Measurements from ENCODE around the gene PTPN1. TPM values are rescaled to one million over a fixed set of nuclear protein-coding genes. Genes with fewer than 3 reads are reported as not detected.

Gene PTPN1
- total and polyA plus RNA-seq, 3 donors from 2014 or later = 42.0 to 44.3 (median 44.0) TPM

DNA sequence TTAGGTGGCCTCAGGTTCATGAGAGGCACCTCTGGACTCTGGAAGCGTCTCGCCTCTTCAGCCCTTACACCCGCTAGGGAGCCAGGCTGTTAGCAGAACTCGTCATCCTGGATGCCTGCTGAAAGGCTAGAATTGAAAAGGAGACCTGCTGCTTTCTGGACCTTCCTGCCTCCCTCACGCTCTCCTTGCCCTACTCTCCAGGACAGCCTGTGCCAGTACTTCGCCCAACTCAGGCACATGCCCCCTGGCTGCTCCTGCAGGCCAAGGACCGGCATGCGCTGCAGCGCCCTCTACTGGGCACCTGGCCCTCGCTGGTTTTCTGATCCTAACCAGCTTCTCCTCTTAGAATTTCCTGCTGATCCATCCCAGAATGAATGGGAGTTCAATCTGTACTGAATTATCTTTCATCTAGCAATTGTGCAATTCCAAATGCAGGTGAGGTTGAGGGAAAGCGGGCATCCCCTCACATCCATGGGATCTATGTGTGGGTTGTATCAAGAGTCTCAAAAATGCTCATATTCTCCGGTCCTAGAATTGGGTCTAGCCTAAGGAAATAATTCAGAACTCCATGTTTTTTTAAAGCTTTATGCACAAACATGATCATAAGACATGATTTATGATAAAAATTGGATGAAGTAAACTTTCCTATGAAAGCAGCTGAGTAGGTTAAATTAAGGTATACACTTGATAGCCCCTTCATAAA lies 78.0 kb downstream of the PTPN1 start:
- WGBS, 2 donors = 71 to 78% methylated on average over 12 of the region's 12 CpGs
- peak; percentile 83 for DNase-seq
- H3K4me3 ChIP-seq = no peak overlapping the region
- H3K9me3 ChIP-seq = no peaks in the 10 kb centered on the region
- no peaks in the 10 kb centered on the region for H3K27me3 ChIP-seq
- peaks cover 8% of the 10 kb centered on the region for H3K4me1 ChIP-seq
- intact Hi-C loops (cut with DNase I; ENCODE audit: low total_unique reads) = no loop called here
- no peak overlapping the region for H3K27ac ChIP-seq
- no peak for TF ChIP-seq POLR2A (IDR thresholded peaks at IDR 0.05)
- TF ChIP-seq, protein P1, sequence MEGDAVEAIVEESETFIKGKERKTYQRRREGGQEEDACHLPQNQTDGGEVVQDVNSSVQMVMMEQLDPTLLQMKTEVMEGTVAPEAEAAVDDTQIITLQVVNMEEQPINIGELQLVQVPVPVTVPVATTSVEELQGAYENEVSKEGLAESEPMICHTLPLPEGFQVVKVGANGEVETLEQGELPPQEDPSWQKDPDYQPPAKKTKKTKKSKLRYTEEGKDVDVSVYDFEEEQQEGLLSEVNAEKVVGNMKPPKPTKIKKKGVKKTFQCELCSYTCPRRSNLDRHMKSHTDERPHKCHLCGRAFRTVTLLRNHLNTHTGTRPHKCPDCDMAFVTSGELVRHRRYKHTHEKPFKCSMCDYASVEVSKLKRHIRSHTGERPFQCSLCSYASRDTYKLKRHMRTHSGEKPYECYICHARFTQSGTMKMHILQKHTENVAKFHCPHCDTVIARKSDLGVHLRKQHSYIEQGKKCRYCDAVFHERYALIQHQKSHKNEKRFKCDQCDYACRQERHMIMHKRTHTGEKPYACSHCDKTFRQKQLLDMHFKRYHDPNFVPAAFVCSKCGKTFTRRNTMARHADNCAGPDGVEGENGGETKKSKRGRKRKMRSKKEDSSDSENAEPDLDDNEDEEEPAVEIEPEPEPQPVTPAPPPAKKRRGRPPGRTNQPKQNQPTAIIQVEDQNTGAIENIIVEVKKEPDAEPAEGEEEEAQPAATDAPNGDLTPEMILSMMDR (IDR thresholded peaks at IDR 0.05) = peak; percentile 66 to 83 (median 82)
- no peaks in the 10 kb centered on the region for H3K36me3 ChIP-seq (ENCODE audit: low read depth, missing control alignments)

DNA sequence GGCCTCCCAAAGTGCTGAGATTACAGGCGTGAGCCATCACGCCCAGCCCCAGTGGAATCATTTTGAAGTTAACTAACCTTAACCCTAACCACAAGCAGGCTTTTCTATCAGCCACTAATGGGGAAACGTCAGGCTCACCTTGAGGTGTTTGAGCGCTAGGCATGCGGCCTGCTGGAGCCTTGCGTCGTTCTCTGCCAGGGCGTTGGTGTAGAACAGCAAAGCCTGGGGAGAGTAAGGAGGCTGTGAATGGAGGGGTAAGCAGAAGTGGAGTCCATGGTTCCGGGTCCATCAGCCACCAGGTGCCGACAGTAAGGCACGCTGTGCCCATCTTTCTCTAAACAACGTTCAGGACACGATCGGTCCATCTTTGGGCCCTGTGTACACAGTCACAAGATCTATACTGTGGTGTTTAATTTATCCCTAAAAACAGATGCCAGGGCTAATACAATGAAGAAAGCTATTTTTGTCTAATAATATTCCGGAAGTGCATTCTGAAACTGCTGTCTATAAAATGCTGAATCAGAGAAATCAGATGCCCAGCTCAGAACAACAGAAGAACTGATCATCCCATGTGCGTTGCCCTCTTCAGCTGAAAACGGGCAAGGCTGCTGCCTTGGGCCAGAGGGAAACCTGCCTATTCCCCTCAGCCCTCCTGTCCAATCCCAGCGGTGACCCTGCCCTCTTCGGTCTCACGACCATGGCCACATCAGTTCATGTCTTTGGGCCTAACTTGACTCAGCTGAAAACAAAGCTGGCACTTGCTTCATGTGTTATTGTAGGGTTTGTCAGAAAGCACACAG lies 79.6 kb downstream of the PTPN1 start:
- Histone ChIP-seq H3K27ac (no peak overlapping the region), H3K9me3 (no peaks in the 10 kb centered on the region), H3K4me1 (peaks cover 8% of the 10 kb centered on the region), H3K27me3 (no peaks in the 10 kb centered on the region), H3K4me3 (no peak overlapping the region), H3K36me3 (ENCODE audit: low read depth, missing control alignments) (no peaks in the 10 kb centered on the region)
- no peak for DNase-seq
- no peak for TF ChIP-seq POLR2A (IDR thresholded peaks at IDR 0.05)
- TF ChIP-seq, protein P1 (IDR thresholded peaks at IDR 0.05) = no peak
- 92 to 93% methylated on average over 20 of the region's 20 CpGs for WGBS, 2 donors
- intact Hi-C loops (cut with DNase I; ENCODE audit: low total_unique reads) = no loop called here

DNA sequence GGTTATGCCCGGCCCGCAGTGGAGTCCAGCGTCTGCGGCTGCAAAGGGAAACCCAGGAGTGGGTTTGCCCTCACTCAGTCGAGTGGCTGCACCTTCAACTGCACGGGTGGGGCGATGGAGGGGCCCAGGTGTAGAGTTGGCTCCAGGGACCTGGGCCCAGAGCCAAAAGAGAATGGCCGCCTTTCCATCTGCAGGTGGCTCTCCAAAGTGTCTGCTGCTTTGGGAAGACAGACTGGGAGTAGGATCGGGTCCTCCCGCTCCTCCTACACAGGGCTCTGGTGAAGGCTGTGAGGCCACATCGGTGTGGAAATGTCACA lies 80.1 kb downstream of the PTPN1 start:
- peaks cover 8% of the 10 kb centered on the region for H3K4me1 ChIP-seq
- no peak overlapping the region for H3K27ac ChIP-seq
- H3K27me3 ChIP-seq = no peaks in the 10 kb centered on the region
- H3K4me3 ChIP-seq = no peak overlapping the region
- no peaks in the 10 kb centered on the region for H3K36me3 ChIP-seq (ENCODE audit: low read depth, missing control alignments)
- H3K9me3 ChIP-seq = no peaks in the 10 kb centered on the region
- no peak for DNase-seq
- 89 to 99% methylated on average over 9 to 11 of the region's 11 CpGs for WGBS, 2 donors
- intact Hi-C loops (cut with DNase I; ENCODE audit: low total_unique reads) = no loop called here
- no peak for TF ChIP-seq POLR2A (IDR thresholded peaks at IDR 0.05)
- TF ChIP-seq, protein P1 (IDR thresholded peaks at IDR 0.05) = no peak

DNA sequence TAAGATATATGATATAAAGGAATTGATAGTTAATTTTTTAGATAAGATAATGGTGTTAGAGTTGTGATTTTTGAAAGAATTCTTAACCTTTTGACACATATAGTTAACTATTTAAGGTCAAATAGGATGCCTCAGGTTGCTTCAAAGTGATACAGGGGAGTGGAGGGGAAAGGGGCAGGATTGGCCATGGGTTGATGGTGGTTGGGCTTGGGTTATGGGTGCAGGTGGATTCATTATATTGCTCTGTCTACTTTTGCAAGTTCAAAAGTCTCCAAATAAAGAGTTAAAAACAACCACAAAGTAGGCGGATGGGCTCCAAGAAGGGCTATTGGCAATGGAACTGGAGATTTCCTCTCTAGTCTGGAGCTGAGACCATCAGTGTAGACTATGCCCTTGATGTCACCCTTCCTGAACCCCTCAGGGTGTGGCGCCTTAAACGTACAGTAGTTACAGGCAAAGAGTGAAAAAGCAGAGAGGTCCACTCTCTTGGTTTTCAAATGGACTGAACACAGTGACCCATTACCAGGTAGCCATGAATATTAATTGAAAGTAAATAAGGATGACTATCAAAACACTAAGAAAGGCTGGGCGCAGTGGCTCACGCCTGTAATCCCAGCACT lies 81.2 kb downstream of the PTPN1 start:
- H3K4me1 ChIP-seq = peaks cover 14% of the 10 kb centered on the region
- intact Hi-C loops (cut with DNase I; ENCODE audit: low total_unique reads) = no loop called here
- no peaks in the 10 kb centered on the region for H3K9me3 ChIP-seq
- H3K27ac ChIP-seq = no peak overlapping the region
- DNase-seq = no peak
- H3K4me3 ChIP-seq = no peak overlapping the region
- no peaks in the 10 kb centered on the region for H3K27me3 ChIP-seq
- 87 to 90% methylated on average over 5 of the region's 5 CpGs for WGBS, 2 donors
- TF ChIP-seq POLR2A (IDR thresholded peaks at IDR 0.05) = no peak
- TF ChIP-seq, protein P1 (IDR thresholded peaks at IDR 0.05) = no peak
- no peaks in the 10 kb centered on the region for H3K36me3 ChIP-seq (ENCODE audit: low read depth, missing control alignments)
